B cell (primary cell): Measurements from ENCODE around the gene CCDC9. TPM values are rescaled to one million over a fixed set of nuclear protein-coding genes. Genes with fewer than 3 reads are reported as not detected.
A peak's percentile ranks its signal among the peaks of the same experiment; 100 is the strongest.

Source experiments
- ATAC-seq: fragments of 200-7000 bp; cut with Tn5 transposase; one replicate; pipeline ENCODE4 v1.10.0; 2021; ENCODE audit warnings: low read depth, mild to moderate bottlenecking, moderate number of reproducible peaks, moderate library complexity
- CTCF ChIA-PET: fragments of 350-600 bp; sonication (Branson Sonifier 250); formaldehyde crosslinking; loops from one replicate; lab custom pipeline; 2021; ENCODE audit warnings: antibody characterized with exemption, inconsistent platforms; lab: Charles Lee
- POLR2A ChIA-PET: fragments of 350-600 bp; sonication (Branson Sonifier 250); formaldehyde crosslinking; loops from one replicate; lab custom pipeline; 2021; ENCODE audit warnings: antibody characterized with exemption; lab: Charles Lee
- DNase-seq: peaks from one replicate; pipeline ENCODE4 v3.0.0; 2013
- H2AFZ ChIP-seq: 2 replicates; pipeline ENCODE4 v1.6.1; 2012; ENCODE audit warnings: mild to moderate bottlenecking, low read depth, low read length; ENCODE audit not compliant: insufficient read depth, poor library complexity, severe bottlenecking
- H3K27ac ChIP-seq, 2 donors: 1 replicate in 1 of 2; 2 replicates in 1 of 2; pipeline ENCODE4 v1.5.1; 2012 to 2013; ENCODE audit warnings: low read length in 2 of 2, mild to moderate bottlenecking in 2 of 2, moderate library complexity in 1 of 2
- H3K27me3 ChIP-seq, 4 experiments: fragments of 200-600 bp in 1 of 4; sonication (generic) in 1 of 4; replicated peaks in 1 of 4; 1 replicate in 2 of 4; 2 replicates in 2 of 4; pipeline versions ENCODE4 v1.6.1 to v1.7.0; 2013 to 2016; ENCODE audit warnings: low read length in 3 of 4, mild to moderate bottlenecking in 2 of 4, mixed read lengths in 1 of 4, moderate library complexity in 1 of 4; ENCODE audit not compliant: insufficient read depth in 4 of 4, control insufficient read depth in 3 of 4; ENCODE audit errors: control extremely low read depth in 1 of 4
- H3K36me3 ChIP-seq, 2 experiments: replicated peaks in 1 of 2; 1 replicate in 1 of 2; 2 replicates in 1 of 2; pipeline versions ENCODE4 v1.6.1 to v1.7.1; 2013; ENCODE audit warnings: low read length in 1 of 2; ENCODE audit not compliant: insufficient read depth in 2 of 2, control insufficient read depth in 1 of 2; ENCODE audit errors: control extremely low read depth in 1 of 2, extremely low read depth in 1 of 2
- H3K4me1 ChIP-seq, 2 donors: fragments of 200-600 bp in 1 of 2; sonication (generic) in 1 of 2; 1 replicate in 1 of 2; 2 replicates in 1 of 2; pipeline versions ENCODE4 v1.5.1 to v1.6.1; 2013 to 2017; ENCODE audit warnings: low read length in 2 of 2; ENCODE audit not compliant: control insufficient read depth in 2 of 2, insufficient read depth in 2 of 2
- H3K4me2 ChIP-seq: replicated peaks from 2 replicates; pipeline ENCODE3; 2012; ENCODE audit warnings: mild to moderate bottlenecking, low read depth, low read length; ENCODE audit not compliant: poor library complexity, severe bottlenecking
- H3K4me3 ChIP-seq, 5 experiments: fragments of 200-600 bp in 1 of 5; sonication (generic) in 1 of 5; 1 replicate in 3 of 5; 2 replicates in 2 of 5; pipeline versions ENCODE4 v1.5.1 to v1.7.0; 2011 to 2016; ENCODE audit warnings: low read length in 4 of 5, mild to moderate bottlenecking in 4 of 5, low read depth in 2 of 5, control low read depth in 1 of 5, moderate library complexity in 1 of 5; ENCODE audit not compliant: insufficient read depth in 1 of 5; ENCODE audit errors: control extremely low read depth in 1 of 5, extremely low read depth in 1 of 5
- H3K79me2 ChIP-seq: fragments of 200-600 bp; sonication (generic); one replicate; pipeline ENCODE4 v1.6.0; 2016; ENCODE audit warnings: low read length; ENCODE audit not compliant: control insufficient read depth, insufficient read depth
- H3K9ac ChIP-seq: fragments of 200-600 bp; sonication (generic); 2 replicates; pipeline ENCODE4 v1.6.1; 2017; ENCODE audit warnings: mild to moderate bottlenecking, low read length, moderate library complexity
- H3K9me3 ChIP-seq, 3 donors: one replicate each; pipeline versions ENCODE4 v1.6.1 to v1.7.1; 2013; ENCODE audit warnings: low read length in 2 of 3; ENCODE audit not compliant: control insufficient read depth in 2 of 3, insufficient read depth in 1 of 3; ENCODE audit errors: control extremely low read depth in 1 of 3
- H4K20me1 ChIP-seq: 2 replicates; pipeline ENCODE4 v1.6.0; 2012; ENCODE audit warnings: mild to moderate bottlenecking, low read length; ENCODE audit not compliant: insufficient read depth, control insufficient read depth, poor library complexity, severe bottlenecking
- H3K27ac Mint-ChIP-seq: one replicate; pipeline ENCODE4 v1.8.0; 2021; ENCODE audit warnings: mixed read lengths
- H3K27me3 Mint-ChIP-seq: one replicate; pipeline ENCODE4 v1.8.0; 2021; ENCODE audit warnings: mixed read lengths
- H3K4me1 Mint-ChIP-seq: one replicate; pipeline ENCODE4 v1.8.0; 2021; ENCODE audit warnings: mixed read lengths
- H3K4me3 Mint-ChIP-seq: one replicate; pipeline ENCODE4 v1.8.0; 2021; ENCODE audit warnings: mixed read lengths
- H3K9me3 Mint-ChIP-seq: one replicate; pipeline ENCODE4 v1.8.0; 2022; ENCODE audit warnings: mixed read lengths; ENCODE audit not compliant: insufficient read depth
- EZH2 ChIP-seq: IDR thresholded peaks from 2 replicates; pipeline ENCODE4 v1.6.1; 2012; ENCODE audit warnings: borderline replicate concordance, low read depth, mild to moderate bottlenecking, moderate library complexity, low read length; ENCODE audit not compliant: insufficient read depth, poor library complexity, severe bottlenecking
- WGBS: methylation state at CpG from one replicate; pipeline ENCODE4 v1.1.5; 2013; ENCODE audit warnings: missing lambda C conversion rate; ENCODE audit not compliant: insufficient coverage; 5-methylcytosine and 5-hydroxymethylcytosine counted together
- intact Hi-C: fragments of 100-400 bp; cut with micrococcal nuclease; formaldehyde crosslinking; loops from one replicate; pipeline ENCODE4 v1.10.0; 2022
- polyA plus RNA-seq: library from polyadenylated mRNA; depleted of rRNA; stranded (reverse); fragments of >200 nt; gene quantifications from 2 replicates; pipeline ENCODE4 v1.2.3, GENCODE V29; 2012
- total RNA-seq, 2 donors: library from RNA; stranded (reverse); fragments of 120-200 nt in 1 of 2; gene quantifications; 1 replicate in 1 of 2; 2 replicates in 1 of 2; pipeline versions ENCODE4 v1.2.3 to v1.2.4, GENCODE V29; 2013 to 2022
- TF ChIP-seq, protein P1 (sequence below): fragments of 200-600 bp; IDR thresholded peaks from one replicate; pipeline ENCODE4 v1.8.0; 2022; ENCODE audit warnings: antibody characterized with exemption, mild to moderate bottlenecking

The CCDC9 gene
- total and polyA plus RNA-seq, 2 donors (not counting 1 experiment from before 2014, with no cell fraction given): 12.3 to 54.7 TPM

DNA sequence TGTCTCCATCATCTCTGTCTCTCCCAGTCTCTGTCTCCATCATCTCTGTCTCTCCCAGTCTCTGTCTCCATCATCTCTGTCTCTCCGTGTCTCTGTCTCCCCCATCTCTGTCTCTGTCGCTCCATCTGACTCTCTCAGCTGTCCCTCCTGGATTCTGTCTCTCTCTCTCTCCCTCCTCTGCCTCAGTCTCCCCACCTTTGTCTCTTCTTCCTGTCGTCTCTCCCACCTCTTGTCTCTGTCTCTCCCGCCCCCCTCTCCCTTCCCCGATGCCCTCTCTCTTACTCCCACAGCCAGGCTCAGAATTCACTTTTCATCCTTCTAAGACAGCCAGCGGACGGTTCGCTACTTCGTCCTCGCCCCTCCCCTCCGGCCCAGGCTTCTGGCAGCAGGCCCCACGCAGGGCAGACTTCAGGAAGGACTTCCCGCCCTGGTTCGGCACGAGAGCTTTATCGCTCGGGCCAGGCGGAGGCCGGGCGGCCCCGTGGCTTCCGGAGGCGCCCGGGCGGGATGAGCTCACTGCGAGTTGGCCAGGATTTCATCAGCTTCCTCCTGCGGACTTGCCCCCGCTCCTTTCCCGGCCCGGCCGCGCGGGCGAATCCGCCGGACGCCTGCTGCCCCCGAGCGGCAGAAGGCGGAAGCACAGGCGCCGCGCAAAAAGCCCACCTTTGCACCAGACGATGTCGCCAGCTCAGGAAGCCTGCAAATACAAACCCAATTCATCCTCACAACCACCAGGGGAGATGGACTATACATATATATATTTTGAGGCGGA lies 12.4 kb upstream of the CCDC9 start:
- no peak overlapping the region for H3K27ac ChIP-seq
- H3K4me2 ChIP-seq: peak overlapping the region; percentile 80
- peak overlapping the region; percentile 68 for H3K27ac Mint-ChIP-seq
- POLR2A ChIA-PET: interaction anchor here (0.6 to 3.4 kb wide), 12 partner anchors 10 to 500 kb away, joined by 3 to 31 read pairs (median 4); partner anchors contain the start of genes CCDC9 and ZC3H4
- no peaks in the 10 kb centered on the region for H3K36me3 ChIP-seq
- no peaks in the 10 kb centered on the region for H3K79me2 ChIP-seq
- WGBS: 2% methylated on average over 39 of the region's 46 CpGs
- peak overlapping the region in 4 of 5 experiments; percentile 12 to 27 (median 14) for H3K4me3 ChIP-seq
- H3K27me3 Mint-ChIP-seq: peaks cover 17% of the 10 kb centered on the region
- peak overlapping the region; percentile 37 for H2AFZ ChIP-seq
- CTCF ChIA-PET: interaction anchor here (0.6 to 10.2 kb wide), 36 partner anchors 9 to 1652 kb away, joined by 3 to 557 read pairs (median 5); partner anchors contain the start of genes BBC3, CCDC9, DHX34 and INAFM1
- H3K9me3 Mint-ChIP-seq: no peaks in the 10 kb centered on the region
- H3K9me3 ChIP-seq: peaks cover 0 to 18% (median 0%) of the 10 kb centered on the region in 3 donors
- peaks cover 32% of the 10 kb centered on the region for H3K4me1 Mint-ChIP-seq
- peaks cover 50% of the 10 kb centered on the region in 2 donors for H3K4me1 ChIP-seq
- intact Hi-C loops: loop anchor here (1.0 to 5.0 kb wide), 5 partner anchors 12 to 112 kb away; partner anchors contain the start of genes CCDC9 and SAE1
- TF ChIP-seq, protein P1, sequence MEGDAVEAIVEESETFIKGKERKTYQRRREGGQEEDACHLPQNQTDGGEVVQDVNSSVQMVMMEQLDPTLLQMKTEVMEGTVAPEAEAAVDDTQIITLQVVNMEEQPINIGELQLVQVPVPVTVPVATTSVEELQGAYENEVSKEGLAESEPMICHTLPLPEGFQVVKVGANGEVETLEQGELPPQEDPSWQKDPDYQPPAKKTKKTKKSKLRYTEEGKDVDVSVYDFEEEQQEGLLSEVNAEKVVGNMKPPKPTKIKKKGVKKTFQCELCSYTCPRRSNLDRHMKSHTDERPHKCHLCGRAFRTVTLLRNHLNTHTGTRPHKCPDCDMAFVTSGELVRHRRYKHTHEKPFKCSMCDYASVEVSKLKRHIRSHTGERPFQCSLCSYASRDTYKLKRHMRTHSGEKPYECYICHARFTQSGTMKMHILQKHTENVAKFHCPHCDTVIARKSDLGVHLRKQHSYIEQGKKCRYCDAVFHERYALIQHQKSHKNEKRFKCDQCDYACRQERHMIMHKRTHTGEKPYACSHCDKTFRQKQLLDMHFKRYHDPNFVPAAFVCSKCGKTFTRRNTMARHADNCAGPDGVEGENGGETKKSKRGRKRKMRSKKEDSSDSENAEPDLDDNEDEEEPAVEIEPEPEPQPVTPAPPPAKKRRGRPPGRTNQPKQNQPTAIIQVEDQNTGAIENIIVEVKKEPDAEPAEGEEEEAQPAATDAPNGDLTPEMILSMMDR: peak; percentile 98
- no peak for TF ChIP-seq EZH2
- no peaks in the 10 kb centered on the region for H4K20me1 ChIP-seq
- H3K27me3 ChIP-seq: peaks cover 0 to 55% (median 23%) of the 10 kb centered on the region in 4 experiments
- peak overlapping the region; percentile 38 for H3K9ac ChIP-seq
- ATAC-seq (peak; percentile 71), DNase-seq (peak; percentile 93)
- peak overlapping the region; percentile 64 for H3K4me3 Mint-ChIP-seq
